Lower lobe of right lung (tissue), 2 donors: ENCODE results near the gene MMEL1. TPM values are rescaled to one million over a fixed set of nuclear protein-coding genes. Genes with fewer than 3 reads are reported as not detected.
A peak's percentile ranks its signal among the peaks of the same experiment; 100 is the strongest.

Experiments used
- ATAC-seq, 2 donors: fragments of 200-7000 bp; cut with Tn5 transposase; one replicate each; pipeline ENCODE4 v1.9.1; 2020 to 2022; ENCODE audit warnings: mild to moderate bottlenecking in 2 of 2, moderate library complexity in 2 of 2
- DNase-seq: peaks from one replicate; pipeline ENCODE4 v3.0.0-alpha.2; 2020
- H3K27ac ChIP-seq: fragments of 200-600 bp; one replicate; pipeline ENCODE4 v1.8.0; 2022
- H3K27me3 ChIP-seq: fragments of 200-600 bp; one replicate; pipeline ENCODE4 v1.8.0; 2022; ENCODE audit warnings: low read depth
- H3K36me3 ChIP-seq: fragments of 200-600 bp; one replicate; pipeline ENCODE4 v1.8.0; 2022; ENCODE audit warnings: mild to moderate bottlenecking
- H3K4me1 ChIP-seq: fragments of 200-600 bp; one replicate; pipeline ENCODE4 v1.8.0; 2022
- H3K4me3 ChIP-seq: fragments of 200-600 bp; one replicate; pipeline ENCODE4 v1.8.0; 2022; ENCODE audit warnings: mild to moderate bottlenecking
- H3K9me3 ChIP-seq: fragments of 200-600 bp; one replicate; pipeline ENCODE4 v1.8.0; 2022
- intact Hi-C: fragments of 100-400 bp; cut with DNase I; formaldehyde crosslinking; loops from one replicate; pipeline ENCODE4 v1.11.0; 2022
- total RNA-seq: library from RNA; stranded (reverse); fragmentation: NEBNext Ultra II Directional; extraction: Animal tissue kit (Norgen Biotek cat#: 25700); gene quantifications from one replicate; pipeline ENCODE4 v1.2.1, GENCODE V29; 2021
- TF ChIP-seq, protein P1 (sequence below): fragments of 200-600 bp; IDR thresholded peaks from one replicate; pipeline ENCODE4 v1.8.0; 2022; ENCODE audit warnings: antibody characterized with exemption, mild to moderate bottlenecking
- donor health status: DM: no; HTN: yes; CAD: no; lungs with severe emphysema.

The MMEL1 gene
- total RNA-seq, 1 donor from 2014 or later = 7.6 TPM

DNA sequence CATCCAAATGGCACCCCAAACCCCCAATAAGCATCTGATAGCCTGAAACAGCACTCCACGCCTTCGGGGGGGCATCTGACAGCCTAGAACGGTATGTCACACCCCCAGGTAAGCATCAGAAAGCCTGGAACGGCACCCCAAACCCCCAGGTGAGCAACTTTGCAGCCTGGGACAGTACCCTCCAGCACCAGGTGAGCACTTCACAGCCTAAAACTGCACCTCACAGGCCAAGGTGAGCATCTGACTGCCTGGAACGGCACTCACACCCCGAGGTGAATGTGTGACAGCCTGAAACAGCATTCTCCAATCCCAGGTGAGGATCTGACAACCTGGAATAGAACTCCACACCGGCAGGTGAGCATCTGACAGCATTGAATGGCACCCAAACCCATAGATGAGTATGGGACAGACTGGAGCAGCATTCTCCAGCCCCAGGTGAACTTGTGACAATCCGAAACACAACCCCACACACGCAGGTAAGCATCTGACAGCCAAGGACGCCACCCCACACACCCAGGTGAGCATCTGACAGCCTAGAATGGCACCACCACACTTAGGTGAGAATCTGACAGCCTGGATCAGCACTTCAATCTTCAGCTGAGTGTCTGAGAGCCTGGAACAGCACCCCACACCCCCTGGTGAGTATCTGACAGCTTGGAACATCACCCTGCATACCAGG, 18.3 kb upstream of the MMEL1 start:
- DNase-seq (peak; percentile 15), ATAC-seq (no peak)
- Histone ChIP-seq H3K27ac (no peak overlapping the region), H3K27me3 (peaks cover 7% of the 10 kb centered on the region), H3K9me3 (peaks cover 23% of the 10 kb centered on the region), H3K4me3 (no peak overlapping the region), H3K36me3 (no peaks in the 10 kb centered on the region), H3K4me1 (no peaks in the 10 kb centered on the region)
- intact Hi-C loops = no loop called here
- TF ChIP-seq, protein P1, sequence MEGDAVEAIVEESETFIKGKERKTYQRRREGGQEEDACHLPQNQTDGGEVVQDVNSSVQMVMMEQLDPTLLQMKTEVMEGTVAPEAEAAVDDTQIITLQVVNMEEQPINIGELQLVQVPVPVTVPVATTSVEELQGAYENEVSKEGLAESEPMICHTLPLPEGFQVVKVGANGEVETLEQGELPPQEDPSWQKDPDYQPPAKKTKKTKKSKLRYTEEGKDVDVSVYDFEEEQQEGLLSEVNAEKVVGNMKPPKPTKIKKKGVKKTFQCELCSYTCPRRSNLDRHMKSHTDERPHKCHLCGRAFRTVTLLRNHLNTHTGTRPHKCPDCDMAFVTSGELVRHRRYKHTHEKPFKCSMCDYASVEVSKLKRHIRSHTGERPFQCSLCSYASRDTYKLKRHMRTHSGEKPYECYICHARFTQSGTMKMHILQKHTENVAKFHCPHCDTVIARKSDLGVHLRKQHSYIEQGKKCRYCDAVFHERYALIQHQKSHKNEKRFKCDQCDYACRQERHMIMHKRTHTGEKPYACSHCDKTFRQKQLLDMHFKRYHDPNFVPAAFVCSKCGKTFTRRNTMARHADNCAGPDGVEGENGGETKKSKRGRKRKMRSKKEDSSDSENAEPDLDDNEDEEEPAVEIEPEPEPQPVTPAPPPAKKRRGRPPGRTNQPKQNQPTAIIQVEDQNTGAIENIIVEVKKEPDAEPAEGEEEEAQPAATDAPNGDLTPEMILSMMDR = no peak

DNA sequence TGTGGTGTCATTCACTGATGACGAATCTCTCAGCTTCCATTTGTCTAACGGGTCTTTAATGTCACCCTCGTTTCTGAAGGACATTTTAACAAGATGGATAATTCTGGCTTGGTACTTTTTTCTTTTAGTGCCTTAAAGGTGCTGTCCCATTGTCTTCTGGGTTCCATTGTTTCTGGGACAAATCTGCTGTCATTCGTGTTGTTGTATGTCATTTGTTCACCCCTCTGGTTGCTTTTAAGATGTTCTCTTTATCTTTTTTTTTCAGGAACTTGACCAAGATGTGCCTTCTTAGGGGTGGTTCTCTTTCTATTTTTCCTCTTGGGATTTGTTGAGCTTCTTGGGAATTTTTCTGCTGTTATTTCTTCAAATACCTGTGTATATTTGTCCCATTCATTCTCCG, 14.0 kb upstream of the MMEL1 start:
- intact Hi-C loops = no loop called here
- H3K9me3 ChIP-seq = peaks cover 23% of the 10 kb centered on the region
- DNase-seq (no peak), ATAC-seq (no peak)
- peaks cover 10% of the 10 kb centered on the region for H3K4me1 ChIP-seq
- no peaks in the 10 kb centered on the region for H3K36me3 ChIP-seq
- peaks cover 7% of the 10 kb centered on the region for H3K27me3 ChIP-seq
- no peak overlapping the region for H3K4me3 ChIP-seq
- no peak overlapping the region for H3K27ac ChIP-seq
- TF ChIP-seq, protein P1 = no peak

DNA sequence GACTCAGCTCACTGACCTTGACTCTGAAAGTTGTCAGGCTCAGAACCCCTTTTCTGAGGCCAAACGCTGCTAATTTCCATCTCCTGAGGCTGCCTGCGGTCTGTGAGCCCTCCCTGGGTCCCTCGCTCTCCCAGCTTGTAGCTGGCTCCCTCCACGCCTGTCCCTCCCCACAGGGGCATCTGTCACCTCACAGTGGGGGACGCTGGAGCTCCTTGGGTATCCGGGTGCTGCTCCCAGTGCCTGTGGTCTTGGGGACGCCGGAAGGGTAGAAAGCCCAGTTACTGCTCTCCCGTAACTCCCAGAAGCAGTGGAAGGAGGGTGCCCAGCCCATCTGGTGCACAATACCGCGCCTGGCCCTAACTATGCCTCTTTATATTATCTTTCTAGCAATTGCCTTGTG, 13.0 kb upstream of the MMEL1 start:
- Histone ChIP-seq H3K4me1 (peaks cover 16% of the 10 kb centered on the region), H3K36me3 (no peaks in the 10 kb centered on the region), H3K27ac (no peak overlapping the region), H3K9me3 (peaks cover 23% of the 10 kb centered on the region), H3K4me3 (no peak overlapping the region), H3K27me3 (no peaks in the 10 kb centered on the region)
- ATAC-seq (no peak), DNase-seq (peak; percentile 30)
- TF ChIP-seq, protein P1 = no peak
- intact Hi-C loops = no loop called here

DNA sequence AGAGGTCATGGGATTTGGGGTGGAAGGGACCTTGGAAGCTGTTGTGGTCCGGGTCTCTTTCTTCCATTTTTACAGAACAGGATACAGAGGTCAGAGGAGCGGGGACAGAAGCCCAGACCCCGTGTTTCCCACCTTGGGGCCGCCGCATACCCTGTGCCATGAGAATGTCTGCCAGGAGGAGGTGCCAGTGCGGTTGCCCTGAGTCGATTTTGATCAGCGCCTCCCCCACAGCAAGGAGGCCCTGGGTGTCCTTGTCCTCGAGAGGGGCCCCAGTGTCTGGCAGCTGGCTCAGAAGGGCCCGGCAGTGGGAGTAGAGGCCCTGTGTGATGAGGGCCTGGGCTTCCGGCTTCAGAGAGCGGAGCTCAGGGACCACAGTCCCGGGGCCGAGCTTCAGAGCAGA, 12.3 kb upstream of the MMEL1 start:
- Histone ChIP-seq H3K27ac (no peak overlapping the region), H3K4me3 (no peak overlapping the region), H3K9me3 (peaks cover 23% of the 10 kb centered on the region), H3K36me3 (no peaks in the 10 kb centered on the region), H3K27me3 (no peaks in the 10 kb centered on the region), H3K4me1 (peaks cover 16% of the 10 kb centered on the region)
- intact Hi-C loops = no loop called here
- DNase-seq (peak; percentile 42), ATAC-seq (no peak)
- TF ChIP-seq, protein P1 = no peak

- intact Hi-C loops = no loop called here
- TF ChIP-seq, protein P1 = no peak
- peaks cover 16% of the 10 kb centered on the region for H3K4me1 ChIP-seq
- no peak overlapping the region for H3K4me3 ChIP-seq
- no peaks in the 10 kb centered on the region for H3K36me3 ChIP-seq
- no peak for ATAC-seq
- H3K27ac ChIP-seq = no peak overlapping the region
- peak; percentile 30 for DNase-seq
- no peaks in the 10 kb centered on the region for H3K27me3 ChIP-seq
- peaks cover 23% of the 10 kb centered on the region for H3K9me3 ChIP-seq
Observed at GRCh38 chr1:2644591-2645101, 11.8 kb upstream of the MMEL1 start.
